ENCODE results near the gene VWA8. TPM values are rescaled to one million over a fixed set of nuclear protein-coding genes. Genes with fewer than 3 reads are reported as not detected.

The VWA8 gene
- total and polyA plus RNA-seq, 2 of the 8 experiments (the other 6 are each of a cell fraction or from before 2014, with no cell fraction given), result 5.9 to 19.6 TPM

DNA sequence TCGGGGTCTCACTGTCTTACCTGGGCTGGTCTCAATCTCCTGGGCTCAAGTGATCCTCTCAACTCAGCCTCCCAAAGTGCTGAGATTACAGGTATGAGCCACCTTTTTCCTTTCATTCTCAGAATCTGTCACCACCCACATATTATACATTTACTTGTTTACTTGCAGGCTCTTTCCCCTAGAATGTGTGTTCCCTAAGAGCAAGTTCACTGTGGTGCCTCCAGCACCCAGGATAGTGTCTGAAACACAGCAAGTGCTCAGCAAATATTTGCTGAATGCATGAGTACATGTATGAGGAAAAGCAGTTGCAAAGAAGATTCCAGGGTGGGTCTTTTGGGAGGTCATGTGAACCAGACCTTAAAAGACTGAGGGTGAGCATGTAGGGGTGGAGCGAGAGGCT is 406.7 kb downstream of the VWA8 start:
- no peak overlapping the region for H2BK5ac ChIP-seq (ENCODE audit: low read depth, low read length)
- POLR2A ChIA-PET (ENCODE audit: partially characterized antibody), result no interaction called here

More for the DNA sequence above, 406.7 kb downstream of the VWA8 start:
- DNase-seq (ENCODE audit: low read depth in 1 of 2, low spot score in 2 of 2), result no peak
- no peak overlapping the region for H4K5ac ChIP-seq (ENCODE audit: insufficient read length, low read depth, low read length)
- no peaks in the 10 kb centered on the region; the same call in 1 of the 2 replicates for H3K23me2 ChIP-seq (ENCODE audit: low read depth, low read length)
- H3K36me3 ChIP-seq (ENCODE audit: control insufficient read depth in 2 of 4, insufficient read depth in 4 of 4, low read length in 3 of 4), result no peaks in the 10 kb centered on the region
- no peak overlapping the region for H2AK5ac ChIP-seq (ENCODE audit: low read depth, low read length)
- no peak overlapping the region for H3K23ac ChIP-seq (ENCODE audit: insufficient read length)
- H3K79me1 ChIP-seq (ENCODE audit: low read depth, low read length), result peaks cover 2% of the 10 kb centered on the region; the same call in 1 of the 2 replicates
- H4K91ac ChIP-seq (replicated peaks; ENCODE audit: insufficient read length, low read length), result no peak overlapping the region
- no peak overlapping the region for H3K56ac ChIP-seq (replicated peaks; ENCODE audit: insufficient read length, low read depth, low read length)
- H2BK120ac ChIP-seq (replicated peaks; ENCODE audit: low read depth, low read length), result no peak overlapping the region
- H2BK12ac ChIP-seq (ENCODE audit: low read depth, low read length), result no peak overlapping the region
- H2BK20ac ChIP-seq (ENCODE audit: low read length), result no peak overlapping the region
- H3K4me1 ChIP-seq (replicated peaks in 1 of 4; ENCODE audit: control insufficient read depth in 3 of 4, insufficient read depth in 4 of 4, low read length in 3 of 4), result no peaks in the 10 kb centered on the region
- H3K4ac ChIP-seq (replicated peaks; ENCODE audit: insufficient read length, low read depth, low read length), result no peak overlapping the region
- FAIRE-seq, result no peak
- H3K14ac ChIP-seq (ENCODE audit: insufficient read length), result no peak overlapping the region
- H3K18ac ChIP-seq (ENCODE audit: extremely low read depth, low read length), result no peak overlapping the region
- H4K20me1 ChIP-seq (replicated peaks in 1 of 2; ENCODE audit: control insufficient read depth in 1 of 2, insufficient read depth in 2 of 2, low read length in 2 of 2), result no peaks in the 10 kb centered on the region
- TF ChIP-seq EGR1 (IDR thresholded peaks at IDR 0.05; ENCODE audit: borderline replicate concordance, low read depth, low read length), result no peak
- H3K27ac ChIP-seq (ENCODE audit: low read depth, low read length), result no peak overlapping the region
- no peaks in the 10 kb centered on the region for H3K27me3 ChIP-seq (replicated peaks in 1 of 4; ENCODE audit: control insufficient read depth in 3 of 4, extremely low read depth in 1 of 4, insufficient read depth in 3 of 4, low read length in 3 of 4)
- H3K4me3 ChIP-seq (ENCODE audit: extremely low read depth in 1 of 4, insufficient read depth in 2 of 4, low read depth in 3 of 4, low read length in 4 of 4), result no peak overlapping the region
- no peak overlapping the region for H3K4me2 ChIP-seq (ENCODE audit: insufficient read depth in 1 of 2, low read depth in 2 of 2, low read length in 2 of 2)
- H3K9ac ChIP-seq (replicated peaks in 1 of 4; ENCODE audit: extremely low read depth in 1 of 4, low read depth in 3 of 4, low read length in 3 of 4), result no peak overlapping the region
- no peaks in the 10 kb centered on the region for H3K9me3 ChIP-seq (ENCODE audit: insufficient read depth in 2 of 2, low read depth in 1 of 2, low read length in 1 of 2)
- 89% methylated on average over 2 of the region's 2 CpGs; no CpG with 5 or more reads in 1 of the 2 experiments for WGBS, 2 experiments (ENCODE audit: extremely low coverage in 1 of 2, insufficient coverage in 1 of 2, insufficient read length in 1 of 2, insufficient replicate concordance in 2 of 2, low coverage in 1 of 2, low lambda C conversion rate in 2 of 2, missing lambda C conversion rate in 1 of 2)
- no peak overlapping the region for H2AFZ ChIP-seq (ENCODE audit: low read length)
- no peak overlapping the region for H4K8ac ChIP-seq (ENCODE audit: extremely low read depth, insufficient read depth, low read length)
- CTCF ChIA-PET (ENCODE audit: partially characterized antibody), result no interaction called here
- no peak overlapping the region for H2BK15ac ChIP-seq (ENCODE audit: low read length)
- no peaks in the 10 kb centered on the region for H3K79me2 ChIP-seq (ENCODE audit: control insufficient read depth in 1 of 2, insufficient read depth in 2 of 2, low read length in 2 of 2)
